H1 (cell line): Measurements from ENCODE around the gene ESPNL. TPM values are rescaled to one million over a fixed set of nuclear protein-coding genes. Genes with fewer than 3 reads are reported as not detected.

Experiments
- BCL11A ChIP-seq, 2 experiments: IDR thresholded peaks; one replicate each; pipeline ENCODE4 v1.6.1; 2011; ENCODE audit warnings: low read depth in 2 of 2, low read length in 2 of 2, mild to moderate bottlenecking in 2 of 2
- HDAC2 ChIP-seq, 2 experiments: fragments of 300-600 bp in 1 of 2; sonication (generic) in 1 of 2; IDR thresholded peaks; 2 replicates each; pipeline ENCODE4 v1.6.1; 2011 to 2012; ENCODE audit warnings: low read depth in 2 of 2, low read length in 2 of 2, mild to moderate bottlenecking in 2 of 2, moderate library complexity in 2 of 2, borderline replicate concordance in 1 of 2, inconsistent platforms in 1 of 2
- HDAC6 ChIP-seq: IDR thresholded peaks from one replicate; pipeline ENCODE4 v1.7.1; 2012; ENCODE audit warnings: low read depth, mild to moderate bottlenecking, inconsistent platforms, low read length, moderate library complexity
- JUND ChIP-seq: IDR thresholded peaks from 2 replicates; pipeline ENCODE4 v1.6.1; 2011; ENCODE audit warnings: mild to moderate bottlenecking, improper control_type of control experiment, low read length
- KDM5A ChIP-seq: fragments of 200-600 bp; IDR thresholded peaks from 2 replicates; pipeline ENCODE4 v1.7.1; 2012; ENCODE audit warnings: mild to moderate bottlenecking, low read length, inconsistent platforms, mixed read lengths
- POU5F1 ChIP-seq: IDR thresholded peaks from 2 replicates; pipeline ENCODE4 v1.6.1; 2011; ENCODE audit warnings: low read depth, mild to moderate bottlenecking, low read length, moderate library complexity
- RXRA ChIP-seq: IDR thresholded peaks from 2 replicates; pipeline ENCODE4 v1.6.1; 2011; ENCODE audit warnings: low read depth, mild to moderate bottlenecking, low read length, moderate library complexity; ENCODE audit not compliant: insufficient read depth
- SIX5 ChIP-seq: IDR thresholded peaks from 2 replicates; pipeline ENCODE4 v1.6.1; 2011; ENCODE audit warnings: mild to moderate bottlenecking, low read depth, low read length
- TAF7 ChIP-seq: optimal IDR thresholded peaks from 2 replicates; pipeline ENCODE3; 2011; ENCODE audit warnings: low read depth, mild to moderate bottlenecking, inconsistent platforms, low read length, moderate library complexity, borderline replicate concordance
- ZNF274 ChIP-seq: IDR thresholded peaks from 2 replicates; pipeline ENCODE4 v1.7.0; 2012; ENCODE audit warnings: low read length, borderline replicate concordance; ENCODE audit errors: extremely low read depth
- polyA plus RNA-seq, 7 experiments: library from polyadenylated mRNA; depleted of rRNA in 3 of 7; stranded (reverse) in 5 of 7; unstranded in 2 of 7; fragments of >200 nt in 5 of 7; fragments of 200-250 nt in 2 of 7; gene quantifications; 1 replicate in 5 of 7; 2 replicates in 1 of 7; 4 replicates in 1 of 7; pipeline versions ENCODE4 v1.2.1 to v1.2.3, GENCODE V29; 2011 to 2013; ENCODE audit warnings: missing spikeins in 2 of 7, mixed read lengths in 2 of 7
- total RNA-seq: library from RNA; stranded (reverse); fragmentation: NEBNext Ultra II Directional; extraction: Animal tissue kit (Norgen Biotek cat#: 25700); gene quantifications from 2 replicates; pipeline ENCODE4 v1.2.1, GENCODE V29; 2021
- TF ChIP-seq, protein P1 (sequence below): fragments of 300-600 bp; sonication (generic); IDR thresholded peaks from 2 replicates; pipeline ENCODE4 v1.7.1; 2012; ENCODE audit warnings: low read length, moderate library complexity, mild to moderate bottlenecking, inconsistent platforms; ENCODE audit not compliant: insufficient replicate concordance

Gene ESPNL
- total and polyA plus RNA-seq, 2 of the 8 experiments (the other 6 are each of a cell fraction or from before 2014, with no cell fraction given): 0.68 to 1.3 TPM

DNA sequence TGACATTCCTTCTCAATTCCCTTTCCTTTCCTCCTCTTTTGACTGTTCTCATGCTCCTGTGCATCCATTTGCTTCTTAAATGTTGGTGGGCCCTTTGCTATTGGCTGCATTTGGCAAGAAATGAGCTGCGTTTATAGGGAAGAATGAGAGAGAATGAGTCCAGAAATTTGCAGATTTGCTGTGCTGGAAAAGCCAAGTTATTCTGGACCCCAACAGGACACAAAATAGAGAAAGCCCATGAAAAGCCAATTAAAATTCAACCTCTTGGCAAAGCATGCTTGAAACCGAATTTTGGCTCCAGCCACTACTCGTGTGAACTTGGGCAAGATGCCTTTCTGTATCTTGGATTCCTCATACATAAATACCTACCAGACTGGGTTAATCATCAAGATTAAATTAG lies 40.6 kb upstream of the ESPNL start (continued):
- TF ChIP-seq, protein P1, sequence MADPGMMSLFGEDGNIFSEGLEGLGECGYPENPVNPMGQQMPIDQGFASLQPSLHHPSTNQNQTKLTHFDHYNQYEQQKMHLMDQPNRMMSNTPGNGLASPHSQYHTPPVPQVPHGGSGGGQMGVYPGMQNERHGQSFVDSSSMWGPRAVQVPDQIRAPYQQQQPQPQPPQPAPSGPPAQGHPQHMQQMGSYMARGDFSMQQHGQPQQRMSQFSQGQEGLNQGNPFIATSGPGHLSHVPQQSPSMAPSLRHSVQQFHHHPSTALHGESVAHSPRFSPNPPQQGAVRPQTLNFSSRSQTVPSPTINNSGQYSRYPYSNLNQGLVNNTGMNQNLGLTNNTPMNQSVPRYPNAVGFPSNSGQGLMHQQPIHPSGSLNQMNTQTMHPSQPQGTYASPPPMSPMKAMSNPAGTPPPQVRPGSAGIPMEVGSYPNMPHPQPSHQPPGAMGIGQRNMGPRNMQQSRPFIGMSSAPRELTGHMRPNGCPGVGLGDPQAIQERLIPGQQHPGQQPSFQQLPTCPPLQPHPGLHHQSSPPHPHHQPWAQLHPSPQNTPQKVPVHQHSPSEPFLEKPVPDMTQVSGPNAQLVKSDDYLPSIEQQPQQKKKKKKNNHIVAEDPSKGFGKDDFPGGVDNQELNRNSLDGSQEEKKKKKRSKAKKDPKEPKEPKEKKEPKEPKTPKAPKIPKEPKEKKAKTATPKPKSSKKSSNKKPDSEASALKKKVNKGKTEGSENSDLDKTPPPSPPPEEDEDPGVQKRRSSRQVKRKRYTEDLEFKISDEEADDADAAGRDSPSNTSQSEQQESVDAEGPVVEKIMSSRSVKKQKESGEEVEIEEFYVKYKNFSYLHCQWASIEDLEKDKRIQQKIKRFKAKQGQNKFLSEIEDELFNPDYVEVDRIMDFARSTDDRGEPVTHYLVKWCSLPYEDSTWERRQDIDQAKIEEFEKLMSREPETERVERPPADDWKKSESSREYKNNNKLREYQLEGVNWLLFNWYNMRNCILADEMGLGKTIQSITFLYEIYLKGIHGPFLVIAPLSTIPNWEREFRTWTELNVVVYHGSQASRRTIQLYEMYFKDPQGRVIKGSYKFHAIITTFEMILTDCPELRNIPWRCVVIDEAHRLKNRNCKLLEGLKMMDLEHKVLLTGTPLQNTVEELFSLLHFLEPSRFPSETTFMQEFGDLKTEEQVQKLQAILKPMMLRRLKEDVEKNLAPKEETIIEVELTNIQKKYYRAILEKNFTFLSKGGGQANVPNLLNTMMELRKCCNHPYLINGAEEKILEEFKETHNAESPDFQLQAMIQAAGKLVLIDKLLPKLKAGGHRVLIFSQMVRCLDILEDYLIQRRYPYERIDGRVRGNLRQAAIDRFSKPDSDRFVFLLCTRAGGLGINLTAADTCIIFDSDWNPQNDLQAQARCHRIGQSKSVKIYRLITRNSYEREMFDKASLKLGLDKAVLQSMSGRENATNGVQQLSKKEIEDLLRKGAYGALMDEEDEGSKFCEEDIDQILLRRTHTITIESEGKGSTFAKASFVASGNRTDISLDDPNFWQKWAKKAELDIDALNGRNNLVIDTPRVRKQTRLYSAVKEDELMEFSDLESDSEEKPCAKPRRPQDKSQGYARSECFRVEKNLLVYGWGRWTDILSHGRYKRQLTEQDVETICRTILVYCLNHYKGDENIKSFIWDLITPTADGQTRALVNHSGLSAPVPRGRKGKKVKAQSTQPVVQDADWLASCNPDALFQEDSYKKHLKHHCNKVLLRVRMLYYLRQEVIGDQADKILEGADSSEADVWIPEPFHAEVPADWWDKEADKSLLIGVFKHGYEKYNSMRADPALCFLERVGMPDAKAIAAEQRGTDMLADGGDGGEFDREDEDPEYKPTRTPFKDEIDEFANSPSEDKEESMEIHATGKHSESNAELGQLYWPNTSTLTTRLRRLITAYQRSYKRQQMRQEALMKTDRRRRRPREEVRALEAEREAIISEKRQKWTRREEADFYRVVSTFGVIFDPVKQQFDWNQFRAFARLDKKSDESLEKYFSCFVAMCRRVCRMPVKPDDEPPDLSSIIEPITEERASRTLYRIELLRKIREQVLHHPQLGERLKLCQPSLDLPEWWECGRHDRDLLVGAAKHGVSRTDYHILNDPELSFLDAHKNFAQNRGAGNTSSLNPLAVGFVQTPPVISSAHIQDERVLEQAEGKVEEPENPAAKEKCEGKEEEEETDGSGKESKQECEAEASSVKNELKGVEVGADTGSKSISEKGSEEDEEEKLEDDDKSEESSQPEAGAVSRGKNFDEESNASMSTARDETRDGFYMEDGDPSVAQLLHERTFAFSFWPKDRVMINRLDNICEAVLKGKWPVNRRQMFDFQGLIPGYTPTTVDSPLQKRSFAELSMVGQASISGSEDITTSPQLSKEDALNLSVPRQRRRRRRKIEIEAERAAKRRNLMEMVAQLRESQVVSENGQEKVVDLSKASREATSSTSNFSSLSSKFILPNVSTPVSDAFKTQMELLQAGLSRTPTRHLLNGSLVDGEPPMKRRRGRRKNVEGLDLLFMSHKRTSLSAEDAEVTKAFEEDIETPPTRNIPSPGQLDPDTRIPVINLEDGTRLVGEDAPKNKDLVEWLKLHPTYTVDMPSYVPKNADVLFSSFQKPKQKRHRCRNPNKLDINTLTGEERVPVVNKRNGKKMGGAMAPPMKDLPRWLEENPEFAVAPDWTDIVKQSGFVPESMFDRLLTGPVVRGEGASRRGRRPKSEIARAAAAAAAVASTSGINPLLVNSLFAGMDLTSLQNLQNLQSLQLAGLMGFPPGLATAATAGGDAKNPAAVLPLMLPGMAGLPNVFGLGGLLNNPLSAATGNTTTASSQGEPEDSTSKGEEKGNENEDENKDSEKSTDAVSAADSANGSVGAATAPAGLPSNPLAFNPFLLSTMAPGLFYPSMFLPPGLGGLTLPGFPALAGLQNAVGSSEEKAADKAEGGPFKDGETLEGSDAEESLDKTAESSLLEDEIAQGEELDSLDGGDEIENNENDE: no peak
- TF ChIP-seq BCL11A (IDR thresholded peaks at IDR 0.05; ENCODE audit: low read depth in 2 of 2, low read length in 2 of 2) (no peak), RXRA (no peak), ZNF274 (no peak), KDM5A (no peak), HDAC2 (IDR thresholded peaks at IDR 0.05; ENCODE audit: borderline replicate concordance in 1 of 2, low read depth in 2 of 2, low read length in 2 of 2) (no peak), HDAC6 (no peak), POU5F1 (no peak), JUND (no peak), SIX5 (no peak), TAF7 (no peak)
